ENCODE results near the gene TSHZ1.

The TSHZ1 gene

GRCh38 chr18:75212751-75213090, 2.1 kb downstream of the TSHZ1 start:
- H3K27me3 ChIP-seq (ENCODE audit: insufficient read depth, low read length), result 0 out of 2 replicates have a peak, but pooled peaks cover 7% of the 10 kb centered on the region
- H3K79me2 ChIP-seq (ENCODE audit: insufficient read depth, low read length), result no peaks in the 10 kb centered on the region
- no peak overlapping the region for H2AFZ ChIP-seq (ENCODE audit: low read length)
- H3K4me3 ChIP-seq (ENCODE audit: low read depth, low read length, poor library complexity, severe bottlenecking), result no peak overlapping the region
- no peak overlapping the region for H3K9ac ChIP-seq (ENCODE audit: low read length)
- no peaks in the 10 kb centered on the region for H3K9me3 ChIP-seq (ENCODE audit: low read length)
- H3F3A ChIP-seq (ENCODE audit: insufficient read depth, low read length), result no peaks in the 10 kb centered on the region
- no peak overlapping the region for H3K27ac ChIP-seq (ENCODE audit: low read depth, low read length, poor library complexity, severe bottlenecking)
- H4K20me1 ChIP-seq (ENCODE audit: insufficient read depth, low read length), result no peaks in the 10 kb centered on the region
- H3K4me2 ChIP-seq (ENCODE audit: low read length), result peak overlapping the region; percentile 63; the same call in 1 of the 2 replicates
- no peaks in the 10 kb centered on the region for H3K9me2 ChIP-seq (ENCODE audit: low read depth, low read length)
- TF ChIP-seq CTCF (IDR thresholded peaks at IDR 0.05; ENCODE audit: low read length) (no peak), EZH2 (IDR thresholded peaks at IDR 0.05; ENCODE audit: borderline replicate concordance, low read length) (no peak)
- peaks cover 20% of the 10 kb centered on the region for H3K4me1 ChIP-seq (ENCODE audit: insufficient read depth, low read length, severe bottlenecking)
- H3K36me3 ChIP-seq (ENCODE audit: insufficient read depth, low read length), result no peaks in the 10 kb centered on the region; the same call in 1 of the 2 replicates

- Histone ChIP-seq H3K4me2 (ENCODE audit: low read length) (no peak overlapping the region), H3K9me3 (ENCODE audit: low read length) (no peaks in the 10 kb centered on the region), H3K9ac (ENCODE audit: low read length) (no peak overlapping the region), H3F3A (ENCODE audit: insufficient read depth, low read length) (no peaks in the 10 kb centered on the region), H3K27me3 (ENCODE audit: insufficient read depth, low read length) (peaks cover 6% of the 10 kb centered on the region; the same call in 1 of the 2 replicates), H3K4me1 (ENCODE audit: insufficient read depth, low read length, severe bottlenecking) (peaks cover 11% of the 10 kb centered on the region), H3K36me3 (ENCODE audit: insufficient read depth, low read length) (no peaks in the 10 kb centered on the region; the same call in 1 of the 2 replicates), H4K20me1 (ENCODE audit: insufficient read depth, low read length) (no peaks in the 10 kb centered on the region), H3K79me2 (ENCODE audit: insufficient read depth, low read length) (no peaks in the 10 kb centered on the region), H3K27ac (ENCODE audit: low read depth, low read length, poor library complexity, severe bottlenecking) (no peak overlapping the region), H2AFZ (ENCODE audit: low read length) (no peak overlapping the region), H3K4me3 (ENCODE audit: low read depth, low read length, poor library complexity, severe bottlenecking) (no peak overlapping the region), H3K9me2 (ENCODE audit: low read depth, low read length) (no peaks in the 10 kb centered on the region)
- no peak for TF ChIP-seq CTCF (IDR thresholded peaks at IDR 0.05; ENCODE audit: low read length)
- TF ChIP-seq EZH2 (IDR thresholded peaks at IDR 0.05; ENCODE audit: borderline replicate concordance, low read length), result no peak
Measured at GRCh38 chr18:75213611-75214331, 3.2 kb downstream of the TSHZ1 start.

GRCh38 chr18:75214332-75214690, 3.7 kb downstream of the TSHZ1 start:
- H3K9me2 ChIP-seq (ENCODE audit: low read depth, low read length), result no peaks in the 10 kb centered on the region
- no peaks in the 10 kb centered on the region for H4K20me1 ChIP-seq (ENCODE audit: insufficient read depth, low read length)
- H3K9me3 ChIP-seq (ENCODE audit: low read length), result no peaks in the 10 kb centered on the region
- no peak overlapping the region for H3K4me3 ChIP-seq (ENCODE audit: low read depth, low read length, poor library complexity, severe bottlenecking)
- no peak overlapping the region for H3K4me2 ChIP-seq (ENCODE audit: low read length)
- peaks cover 11% of the 10 kb centered on the region for H3K4me1 ChIP-seq (ENCODE audit: insufficient read depth, low read length, severe bottlenecking)
- TF ChIP-seq CTCF (IDR thresholded peaks at IDR 0.05; ENCODE audit: low read length), result no peak
- TF ChIP-seq EZH2 (IDR thresholded peaks at IDR 0.05; ENCODE audit: borderline replicate concordance, low read length), result no peak
- no peak overlapping the region for H2AFZ ChIP-seq (ENCODE audit: low read length)
- H3K9ac ChIP-seq (ENCODE audit: low read length), result no peak overlapping the region
- H3F3A ChIP-seq (ENCODE audit: insufficient read depth, low read length), result no peaks in the 10 kb centered on the region
- H3K27me3 ChIP-seq (ENCODE audit: insufficient read depth, low read length), result peaks cover 6% of the 10 kb centered on the region; the same call in 1 of the 2 replicates
- H3K79me2 ChIP-seq (ENCODE audit: insufficient read depth, low read length), result no peaks in the 10 kb centered on the region
- no peak overlapping the region for H3K27ac ChIP-seq (ENCODE audit: low read depth, low read length, poor library complexity, severe bottlenecking)
- H3K36me3 ChIP-seq (ENCODE audit: insufficient read depth, low read length), result no peaks in the 10 kb centered on the region; the same call in 1 of the 2 replicates
